Prostate gland (tissue), 2 donors: ENCODE results near the gene PAK5. TPM values are rescaled to one million over a fixed set of nuclear protein-coding genes. Genes with fewer than 3 reads are reported as not detected.

Experiments used
- DNase-seq: peaks from one replicate; pipeline ENCODE4 v3.0.0-alpha.2; 2019; ENCODE audit warnings: low spot score
- H3K27ac ChIP-seq, 2 donors: fragments of 200-600 bp; sonication (generic); 2 replicates each; pipeline ENCODE4 v1.5.1; 2017 to 2019
- H3K27me3 ChIP-seq: fragments of 200-600 bp; sonication (generic); replicated peaks from 2 replicates; pipeline ENCODE4 v1.5.1; 2019; ENCODE audit not compliant: insufficient read depth
- H3K36me3 ChIP-seq, 2 donors: fragments of 200-600 bp; sonication (generic); 1 replicate in 1 of 2; 2 replicates in 1 of 2; pipeline versions ENCODE4 v1.5.1 to v1.8.1; 2017 to 2019
- H3K4me1 ChIP-seq: fragments of 200-600 bp; sonication (generic); replicated peaks from 2 replicates; pipeline ENCODE4 v1.5.1; 2019
- H3K4me3 ChIP-seq, 2 donors: fragments of 200-600 bp; sonication (generic); 2 replicates each; pipeline ENCODE4 v1.5.1; 2017 to 2019
- H3K9me3 ChIP-seq: fragments of 200-600 bp; sonication (generic); 2 replicates; pipeline ENCODE4 v1.5.1; 2017
- POLR2A ChIP-seq: fragments of 450-650 bp; IDR thresholded peaks from one replicate; pipeline ENCODE4 v1.6.1; 2016; ENCODE audit warnings: antibody characterized with exemption, mild to moderate bottlenecking
- POLR2AphosphoS5 ChIP-seq: sonication (generic); formaldehyde crosslinking; IDR thresholded peaks from one replicate; pipeline ENCODE4 v1.6.1; 2017; ENCODE audit warnings: antibody characterized with exemption
- WGBS: methylation state at CpG from one replicate; pipeline ENCODE4 v1.1.5; 2018; 5-methylcytosine and 5-hydroxymethylcytosine counted together
- intact Hi-C: fragments of 100-400 bp; cut with DNase I; formaldehyde crosslinking; loops from one replicate; pipeline ENCODE4 v1.14.2; 2022
- total RNA-seq, 2 donors: library from RNA; depleted of rRNA; stranded (reverse); fragments of >200 nt; gene quantifications; one replicate each; pipeline ENCODE4 v1.1.0, GENCODE V29; 2016
- TF ChIP-seq, protein P1 (sequence below), 4 experiments: fragments of 200-600 bp in 2 of 4; fragments of 450-650 bp in 2 of 4; sonication (generic) in 2 of 4; IDR thresholded peaks; 1 replicate in 3 of 4; 2 replicates in 1 of 4; pipeline ENCODE4 v1.5.1; 2016 to 2019; ENCODE audit warnings: antibody characterized with exemption in 4 of 4, mild to moderate bottlenecking in 2 of 4, moderate library complexity in 2 of 4

PAK5 gene
- total RNA-seq, 2 donors from 2014 or later: 1.4 to 1.9 TPM

DNA sequence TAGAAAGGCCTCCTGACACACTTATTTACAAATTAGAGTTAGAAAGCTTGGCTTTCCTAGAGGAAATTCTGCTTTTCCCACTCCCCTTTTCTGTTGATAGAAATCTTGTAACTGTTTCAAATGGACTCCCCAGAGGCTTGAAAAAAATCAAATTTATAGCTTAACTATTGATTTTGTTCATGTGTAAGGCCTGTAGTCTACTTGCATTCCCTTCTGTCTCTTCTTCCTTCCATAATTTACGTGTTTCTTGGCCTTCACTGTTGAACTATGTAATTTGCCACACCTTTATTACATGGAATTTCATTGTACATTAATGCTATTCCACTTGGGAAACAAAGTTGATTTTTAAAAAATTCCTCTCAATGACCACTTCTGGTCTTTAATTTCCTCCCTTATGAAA, 243.1 kb downstream of the PAK5 start:
- WGBS: 97% methylated on average over 1 of the region's 1 CpG

GRCh38 chr20:9594284-9594875, 244.5 kb downstream of the PAK5 start:
- H3K36me3 ChIP-seq: no peaks in the 10 kb centered on the region
- H3K27me3 ChIP-seq: no peaks in the 10 kb centered on the region
- DNase-seq: no peak
- no peak overlapping the region for H3K27ac ChIP-seq
- no peak for TF ChIP-seq POLR2AphosphoS5
- TF ChIP-seq POLR2A: no peak
- TF ChIP-seq, protein P1, sequence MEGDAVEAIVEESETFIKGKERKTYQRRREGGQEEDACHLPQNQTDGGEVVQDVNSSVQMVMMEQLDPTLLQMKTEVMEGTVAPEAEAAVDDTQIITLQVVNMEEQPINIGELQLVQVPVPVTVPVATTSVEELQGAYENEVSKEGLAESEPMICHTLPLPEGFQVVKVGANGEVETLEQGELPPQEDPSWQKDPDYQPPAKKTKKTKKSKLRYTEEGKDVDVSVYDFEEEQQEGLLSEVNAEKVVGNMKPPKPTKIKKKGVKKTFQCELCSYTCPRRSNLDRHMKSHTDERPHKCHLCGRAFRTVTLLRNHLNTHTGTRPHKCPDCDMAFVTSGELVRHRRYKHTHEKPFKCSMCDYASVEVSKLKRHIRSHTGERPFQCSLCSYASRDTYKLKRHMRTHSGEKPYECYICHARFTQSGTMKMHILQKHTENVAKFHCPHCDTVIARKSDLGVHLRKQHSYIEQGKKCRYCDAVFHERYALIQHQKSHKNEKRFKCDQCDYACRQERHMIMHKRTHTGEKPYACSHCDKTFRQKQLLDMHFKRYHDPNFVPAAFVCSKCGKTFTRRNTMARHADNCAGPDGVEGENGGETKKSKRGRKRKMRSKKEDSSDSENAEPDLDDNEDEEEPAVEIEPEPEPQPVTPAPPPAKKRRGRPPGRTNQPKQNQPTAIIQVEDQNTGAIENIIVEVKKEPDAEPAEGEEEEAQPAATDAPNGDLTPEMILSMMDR (IDR thresholded peaks at IDR 0.05): no peak
- H3K4me3 ChIP-seq: no peak overlapping the region
- 55% methylated on average over 1 of the region's 1 CpG for WGBS
- no peaks in the 10 kb centered on the region for H3K4me1 ChIP-seq
- intact Hi-C loops: no loop called here
- no peaks in the 10 kb centered on the region for H3K9me3 ChIP-seq

More for the DNA sequence above, 243.1 kb downstream of the PAK5 start:
- no peaks in the 10 kb centered on the region for H3K36me3 ChIP-seq
- no peak overlapping the region for H3K4me3 ChIP-seq
- H3K27me3 ChIP-seq: no peaks in the 10 kb centered on the region
- TF ChIP-seq, protein P1 (IDR thresholded peaks at IDR 0.05): no peak
- TF ChIP-seq POLR2AphosphoS5 (no peak), POLR2A (no peak)
- intact Hi-C loops: no loop called here
- no peak overlapping the region for H3K27ac ChIP-seq
- no peaks in the 10 kb centered on the region for H3K9me3 ChIP-seq
- DNase-seq: no peak
- H3K4me1 ChIP-seq: no peaks in the 10 kb centered on the region

DNA sequence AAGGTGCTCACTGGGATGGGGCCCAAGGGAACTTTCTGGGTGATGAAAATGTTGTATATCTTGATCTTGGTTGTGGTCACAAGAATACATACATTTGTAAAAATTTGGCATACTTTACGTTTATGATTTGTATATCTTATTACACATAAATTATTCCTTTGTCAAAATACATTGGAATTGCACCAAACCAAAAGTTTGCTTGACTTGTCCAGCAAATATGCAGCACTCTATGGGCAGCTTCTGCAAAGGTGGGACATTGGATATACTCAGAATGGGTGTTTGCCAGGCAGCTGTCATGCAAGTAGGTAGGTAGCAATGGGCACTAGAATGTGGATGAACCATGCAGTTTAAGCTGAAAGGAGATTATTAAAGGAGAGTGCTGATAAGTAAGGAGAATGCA, 246.5 kb downstream of the PAK5 start:
- Histone ChIP-seq H3K4me1 (no peaks in the 10 kb centered on the region), H3K4me3 (no peak overlapping the region), H3K9me3 (no peaks in the 10 kb centered on the region), H3K27me3 (no peaks in the 10 kb centered on the region), H3K36me3 (no peaks in the 10 kb centered on the region), H3K27ac (no peak overlapping the region)
- WGBS: 55% methylated on average over 1 of the region's 1 CpG
- DNase-seq: no peak
- TF ChIP-seq POLR2AphosphoS5 (no peak), POLR2A (no peak)
- TF ChIP-seq, protein P1 (IDR thresholded peaks at IDR 0.05): no peak
- intact Hi-C loops: no loop called here

DNA sequence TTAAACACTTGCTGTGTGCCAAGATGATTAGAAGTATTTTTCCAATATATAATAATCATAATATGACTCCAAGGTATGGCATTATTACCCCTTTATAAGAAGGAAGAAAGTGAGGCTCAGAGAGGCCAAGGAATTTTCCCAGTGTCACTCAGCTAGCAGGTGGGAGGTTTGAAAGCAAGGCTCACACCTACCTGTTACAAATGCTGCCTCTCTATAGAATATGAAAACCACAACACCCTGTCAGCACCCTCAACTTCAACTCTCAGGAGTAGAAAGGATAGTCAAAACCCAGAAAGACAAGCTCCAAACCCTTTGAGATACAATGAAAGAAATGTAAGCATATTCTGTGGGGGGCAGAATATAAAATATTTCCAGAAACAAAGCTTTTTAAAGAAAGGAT, 247.8 kb downstream of the PAK5 start:
- Histone ChIP-seq H3K9me3 (no peaks in the 10 kb centered on the region), H3K27me3 (no peaks in the 10 kb centered on the region), H3K4me1 (no peaks in the 10 kb centered on the region), H3K27ac (no peak overlapping the region), H3K36me3 (no peaks in the 10 kb centered on the region), H3K4me3 (no peak overlapping the region)
- intact Hi-C loops: no loop called here
- TF ChIP-seq POLR2AphosphoS5: no peak
- TF ChIP-seq, protein P1 (IDR thresholded peaks at IDR 0.05): no peak
- TF ChIP-seq POLR2A: no peak
- DNase-seq: no peak

DNA sequence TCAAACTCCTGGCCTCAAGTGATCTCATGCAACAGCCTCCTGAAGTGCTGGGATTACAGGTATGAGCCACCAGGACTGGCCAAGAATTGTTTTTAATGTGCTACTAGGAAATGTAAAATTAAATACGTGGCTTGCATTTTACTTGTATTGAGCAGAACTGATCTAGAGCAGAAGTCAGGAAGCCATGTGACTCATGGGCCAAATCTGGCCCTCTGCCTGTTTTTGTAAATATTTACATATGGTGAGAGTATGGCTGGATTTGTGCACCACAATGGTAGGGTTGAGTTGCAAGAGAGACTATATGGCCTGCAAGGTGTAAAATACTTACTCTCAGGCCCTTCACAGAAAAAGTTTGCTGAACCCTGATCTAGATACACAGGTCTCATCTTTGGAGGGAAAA, 248.7 kb downstream of the PAK5 start:
- WGBS: 78% methylated on average over 1 of the region's 1 CpG

More for the DNA sequence above, 248.7 kb downstream of the PAK5 start:
- Histone ChIP-seq H3K36me3 (no peaks in the 10 kb centered on the region), H3K27me3 (no peaks in the 10 kb centered on the region), H3K9me3 (no peaks in the 10 kb centered on the region), H3K27ac (no peak overlapping the region), H3K4me3 (no peak overlapping the region), H3K4me1 (no peaks in the 10 kb centered on the region)
- intact Hi-C loops: no loop called here
- DNase-seq: no peak
- TF ChIP-seq, protein P1 (IDR thresholded peaks at IDR 0.05): no peak
- TF ChIP-seq POLR2A: no peak
- no peak for TF ChIP-seq POLR2AphosphoS5
